GM18505 (cell line): ENCODE results near the gene RBM15B.

Experiments
- ATAC-seq: cut with Tn5 transposase; IDR thresholded peaks from one replicate; pipeline ENCODE4 v1.9.1; 2021; ENCODE audit not compliant: unreplicated experiment
- POLR2A ChIP-seq: IDR thresholded peaks from 4 replicates; pipeline ENCODE4 v1.6.1; 2011; ENCODE audit warnings: borderline replicate concordance; ENCODE audit not compliant: insufficient read depth, insufficient read length; ENCODE audit errors: extremely low read depth

RBM15B gene

GRCh38 chr3:51426921-51427320 is 35.8 kb downstream of the RBM15B start:
- ATAC-seq: no peak
- TF ChIP-seq POLR2A: no peak

- TF ChIP-seq POLR2A: no peak
- no peak for ATAC-seq
Observed at GRCh38 chr3:51429138-51429537, 38.1 kb downstream of the RBM15B start.

GRCh38 chr3:51434110-51434509 is 43.0 kb downstream of the RBM15B start:
- no peak for ATAC-seq
- TF ChIP-seq POLR2A: no peak

- no peak for ATAC-seq
Observed at GRCh38 chr3:51434746-51435327, 43.8 kb downstream of the RBM15B start.

GRCh38 chr3:51436998-51437639 is 46.0 kb downstream of the RBM15B start:
- TF ChIP-seq POLR2A: no peak
- ATAC-seq: no peak

More at GRCh38 chr3:51434746-51435327, 43.8 kb downstream of the RBM15B start:
- no peak for TF ChIP-seq POLR2A

GRCh38 chr3:51441282-51442030 is 50.4 kb downstream of the RBM15B start:
- no peak for TF ChIP-seq POLR2A

GRCh38 chr3:51445544-51446280 is 54.6 kb downstream of the RBM15B start:
- no peak for ATAC-seq
- no peak for TF ChIP-seq POLR2A

More at GRCh38 chr3:51441282-51442030, 50.4 kb downstream of the RBM15B start:
- ATAC-seq: no peak
